ENCODE data around the gene B3GALNT2.
"Not testable (repeated sequence)": the region's sequence is repeated elsewhere in the genome, so short reads cannot be mapped to it uniquely, and the experiment has no call there.

B3GALNT2 gene

DNA sequence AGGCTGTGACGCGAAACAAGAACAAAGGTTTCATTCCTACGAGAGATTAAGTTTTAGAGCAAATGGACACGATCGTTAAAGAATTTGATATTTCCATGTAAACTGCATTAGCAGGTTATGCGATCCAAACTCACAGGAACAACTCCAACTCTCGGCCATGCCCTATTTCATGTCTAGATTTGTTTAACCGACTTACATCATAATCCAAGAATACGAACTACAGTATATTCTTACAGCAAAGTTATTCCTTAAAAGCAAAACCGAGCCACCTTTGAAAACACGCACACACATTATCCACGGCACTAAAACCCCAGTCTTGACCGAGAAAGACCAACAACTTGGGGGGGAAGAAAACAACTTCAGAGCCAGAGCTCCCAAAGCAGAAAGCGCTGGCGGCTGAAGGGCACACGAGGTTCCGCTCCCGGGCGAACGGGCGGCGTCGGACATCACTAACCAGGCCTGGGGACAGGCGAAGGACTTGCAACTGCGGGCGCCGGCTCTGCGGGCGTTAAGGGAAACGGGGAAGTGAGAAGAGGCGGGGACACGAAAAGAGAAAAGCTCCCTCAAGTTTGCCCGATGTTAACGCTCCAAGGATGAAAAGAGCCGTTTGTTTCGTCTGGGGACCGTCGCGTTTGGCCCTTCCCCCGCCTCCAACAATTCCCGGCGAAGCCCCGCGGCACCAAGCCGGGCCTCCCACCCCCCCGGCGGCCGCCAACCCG lies 690 bp downstream of the B3GALNT2 start:
- peak; percentile 5 for DNase-seq

DNA sequence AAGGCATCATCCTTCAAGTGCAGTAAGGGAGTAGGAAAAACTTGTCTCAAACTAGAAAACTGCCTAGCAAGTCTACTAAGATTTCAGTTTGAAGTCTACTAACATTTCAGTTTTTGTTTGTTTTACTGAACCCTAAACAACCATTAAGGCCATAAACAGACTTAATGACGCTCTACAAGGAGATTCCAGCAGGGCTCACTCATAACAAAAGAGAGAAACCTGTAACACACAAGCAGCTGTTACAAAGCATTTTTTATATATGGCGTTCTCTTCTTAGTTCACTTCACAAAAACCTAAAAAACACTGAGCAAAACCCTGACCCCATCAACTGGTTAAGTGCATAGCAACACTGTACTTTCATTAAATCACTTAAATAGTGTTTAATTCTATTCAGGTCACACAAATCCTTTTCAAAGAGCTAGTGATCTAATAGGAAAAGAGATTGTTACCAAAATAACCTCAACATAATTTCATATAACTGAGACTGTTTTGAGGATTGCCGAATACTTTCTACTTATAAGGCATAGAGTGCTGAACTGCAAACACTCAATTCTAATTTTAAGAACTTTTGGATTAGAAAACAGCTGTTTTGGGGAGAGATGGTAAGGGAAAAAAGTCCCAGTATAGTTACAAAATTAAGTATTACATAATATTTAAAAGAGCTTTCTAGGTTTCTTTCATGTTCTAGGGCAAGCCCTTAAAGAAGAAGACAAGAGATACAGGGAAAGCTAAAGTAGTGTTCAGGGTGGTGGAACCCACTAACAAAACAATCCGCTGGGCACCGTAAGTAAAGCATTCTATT lies 1.4 kb downstream of the B3GALNT2 start:
- no peak for DNase-seq

DNA sequence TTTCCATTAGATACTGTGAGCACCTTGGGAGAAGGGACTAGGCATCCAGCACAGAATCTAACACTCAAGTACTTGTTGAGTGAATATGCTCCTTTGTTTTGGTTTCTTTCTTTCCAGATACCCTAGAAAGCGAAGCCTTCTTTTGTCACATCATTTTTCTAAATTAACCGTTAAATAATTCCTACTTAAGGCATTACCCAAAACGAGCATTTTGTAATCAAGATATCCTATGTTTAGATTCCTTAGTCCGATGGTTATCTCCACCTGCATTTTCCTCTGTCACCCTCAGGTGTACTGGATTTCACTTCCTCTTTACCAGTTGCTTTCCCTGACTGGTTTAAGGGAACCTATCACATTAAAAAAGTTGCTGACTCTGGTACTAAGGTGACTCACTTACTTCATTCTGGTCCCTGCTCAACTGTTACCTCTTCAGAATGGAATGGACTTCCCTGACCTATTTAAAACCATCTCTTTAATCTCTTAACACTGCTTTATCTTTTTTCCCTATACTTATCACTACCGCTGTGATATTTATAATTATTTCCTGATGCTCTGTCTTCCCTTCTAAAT lies 3.2 kb downstream of the B3GALNT2 start:
- no peak for DNase-seq

DNA sequence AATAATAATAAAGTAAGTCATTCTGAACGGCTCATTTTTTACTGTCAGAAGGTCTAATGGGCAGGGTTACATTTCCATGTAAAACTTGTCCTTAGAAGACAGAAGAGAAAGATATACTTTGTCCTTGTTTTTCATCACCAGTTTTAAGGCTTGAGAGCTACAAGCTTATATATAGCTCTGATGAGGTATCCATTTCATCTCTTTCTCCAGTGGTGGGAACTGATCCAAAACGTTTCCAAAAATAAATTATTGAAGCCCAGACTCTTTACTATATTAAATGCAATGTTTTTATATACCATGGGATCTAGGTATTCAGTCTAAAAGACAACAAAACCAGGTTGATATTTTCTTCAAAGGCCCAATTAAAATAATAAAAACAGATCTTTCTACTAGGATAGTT lies 8.7 kb downstream of the B3GALNT2 start:
- DNase-seq = no peak

DNA sequence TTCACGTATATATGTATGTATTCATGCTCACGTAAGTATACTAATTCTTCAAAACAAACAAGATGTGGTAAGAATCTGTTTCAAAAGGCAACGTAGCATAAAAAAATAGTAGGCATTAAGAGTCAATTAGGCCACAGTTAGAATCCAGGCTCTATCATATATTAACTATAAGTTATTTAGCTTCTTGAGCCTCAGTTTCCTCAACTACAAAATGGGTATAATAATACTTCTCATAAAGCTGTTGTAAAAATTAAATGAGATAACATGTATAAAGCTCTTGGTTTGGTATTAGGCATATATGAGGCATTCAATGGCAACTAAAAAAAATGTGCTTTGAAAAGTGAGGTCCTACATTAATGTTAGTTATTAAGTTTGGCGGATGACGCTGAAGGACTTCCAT lies 9.2 kb downstream of the B3GALNT2 start:
- DNase-seq = no peak

DNA sequence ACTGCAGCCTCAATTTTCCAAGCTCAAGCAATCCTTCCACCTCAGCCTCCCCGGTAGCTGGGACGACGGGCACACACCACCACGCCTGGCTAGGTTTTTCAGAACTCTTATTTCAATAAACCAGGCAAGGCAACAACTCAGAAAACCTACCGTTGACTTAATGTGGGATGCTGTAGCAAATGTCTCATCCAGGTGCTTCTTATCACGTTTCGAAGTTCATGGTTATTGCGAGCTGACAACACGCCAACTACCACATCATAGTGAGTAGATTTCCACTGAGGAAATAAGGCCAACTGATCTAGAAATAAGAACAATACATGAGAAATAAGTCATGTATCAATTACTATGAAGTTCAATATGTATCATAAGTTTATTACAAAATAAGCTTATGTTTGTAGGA lies 9.7 kb downstream of the B3GALNT2 start:
- DNase-seq = no peak

DNA sequence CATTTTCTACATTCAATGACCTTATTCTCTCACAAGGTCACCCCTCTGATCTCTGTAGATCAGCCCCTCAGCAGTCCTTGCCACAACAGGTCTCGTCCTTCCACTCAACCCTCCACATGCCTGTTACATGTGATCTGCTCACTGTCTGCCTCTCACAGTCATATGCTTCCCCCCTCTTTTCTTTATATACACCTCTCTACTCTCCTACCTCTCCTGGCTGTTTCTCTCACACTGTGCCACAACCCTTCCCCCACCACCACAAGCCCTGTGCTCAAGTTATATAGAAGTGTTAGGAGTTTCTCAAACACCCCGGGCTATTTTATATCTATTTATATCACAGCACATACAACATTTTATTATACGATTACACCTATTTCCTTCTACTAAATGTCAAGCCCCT lies 12.6 kb downstream of the B3GALNT2 start:
- DNase-seq = no peak

DNA sequence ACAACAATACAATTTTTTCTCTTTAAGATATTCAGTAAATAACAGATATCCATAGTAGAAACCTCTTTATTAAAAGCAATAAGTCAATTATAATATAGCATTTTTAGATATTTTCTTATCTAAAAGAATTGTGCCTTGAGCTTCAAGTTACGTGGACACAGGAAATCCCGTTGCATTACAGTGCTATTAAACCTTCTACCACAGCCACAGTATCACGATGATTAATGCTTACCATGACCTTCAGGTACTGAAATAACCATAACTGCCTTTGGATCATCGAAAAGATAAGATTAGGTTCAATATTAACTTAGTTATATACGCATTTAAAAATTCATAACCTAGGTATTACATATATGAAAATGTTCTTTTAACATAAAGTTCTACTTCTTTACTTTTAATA lies 17.9 kb downstream of the B3GALNT2 start:
- no peak for DNase-seq

DNA sequence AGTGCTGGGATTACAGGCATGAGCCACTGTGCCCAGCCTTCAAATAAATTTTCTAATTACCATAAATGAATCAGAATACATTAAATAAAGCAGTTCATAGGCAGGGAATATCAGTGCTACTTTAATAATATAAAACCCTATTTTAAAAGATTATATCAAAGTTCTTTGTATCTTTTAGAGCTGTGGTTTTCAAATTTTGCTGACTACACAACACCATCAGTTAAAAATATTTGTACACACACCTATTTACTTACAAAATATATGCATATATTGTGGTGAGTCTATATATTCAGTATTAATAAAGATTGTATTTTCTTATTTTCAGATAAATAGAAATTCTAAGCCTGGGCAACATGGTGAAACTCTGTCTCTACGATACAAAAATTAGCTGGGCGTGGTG lies 18.7 kb downstream of the B3GALNT2 start:
- DNase-seq = no peak

DNA sequence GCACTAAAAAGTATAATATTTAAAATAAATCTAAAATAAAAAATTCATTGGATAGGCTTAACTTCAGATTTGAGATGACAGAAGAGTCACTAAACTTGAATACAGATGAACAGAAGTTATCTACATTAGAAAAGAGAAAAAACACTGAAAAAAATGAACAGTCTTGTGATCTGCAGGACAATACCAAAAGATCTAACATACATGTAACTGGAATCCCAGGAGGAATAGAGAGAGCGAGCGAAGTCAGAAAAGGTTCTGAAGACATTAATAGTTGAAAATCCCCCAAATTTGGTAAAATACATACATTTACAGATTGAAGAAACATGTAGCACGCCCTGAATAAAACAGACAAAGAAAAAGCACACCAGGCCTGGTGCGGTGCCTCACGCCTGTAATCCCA lies 21.2 kb downstream of the B3GALNT2 start:
- no peak for DNase-seq

DNA sequence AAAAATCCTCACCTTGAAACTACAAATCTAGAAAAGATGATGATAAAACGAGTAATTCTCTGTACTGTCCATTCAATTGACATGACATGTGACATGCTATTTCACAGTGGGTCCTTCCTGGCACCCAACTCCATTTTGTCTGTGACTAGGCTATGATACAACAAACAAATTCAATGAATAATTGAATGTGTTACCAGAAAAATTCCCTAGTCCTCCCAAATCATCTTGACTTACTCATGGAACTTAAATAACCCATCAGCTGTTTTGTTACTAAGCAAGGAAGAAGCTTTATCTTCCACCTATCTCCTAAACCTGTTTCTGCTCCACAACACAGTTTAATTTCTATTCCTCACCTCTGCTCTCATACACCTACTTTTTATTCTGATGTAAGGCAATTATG lies 30.4 kb downstream of the B3GALNT2 start:
- DNase-seq = no peak

DNA sequence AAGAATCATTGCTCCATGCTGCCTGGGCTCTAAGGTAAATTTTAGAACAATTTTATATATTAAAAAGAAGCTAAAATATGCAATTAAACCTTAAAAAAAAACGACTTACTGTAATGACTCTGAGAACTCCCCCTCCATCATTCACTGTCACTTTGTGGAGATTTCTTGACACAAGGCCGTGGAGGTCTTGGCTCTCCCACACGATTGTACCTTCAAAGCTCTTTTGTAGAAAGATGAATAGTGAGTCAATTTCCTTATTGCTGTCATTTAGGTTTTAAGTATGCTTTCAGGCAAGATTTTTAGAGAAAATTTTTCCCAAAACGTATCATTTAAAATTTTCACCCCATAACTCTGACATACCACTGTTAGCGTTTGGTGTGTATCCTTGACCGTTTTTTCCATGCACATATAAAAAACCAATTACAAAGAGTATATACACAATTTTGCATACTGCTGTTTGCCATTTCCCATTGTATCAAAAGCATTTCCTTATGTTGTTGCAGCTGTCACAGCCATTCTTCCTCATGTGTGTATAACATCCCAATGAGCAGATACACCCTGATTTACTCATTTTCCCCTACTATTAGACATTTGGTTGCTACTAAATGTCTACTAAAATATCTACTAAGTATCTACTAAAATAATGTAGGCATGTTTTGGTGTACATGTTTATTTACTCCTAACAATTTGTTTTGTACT lies 33.4 kb downstream of the B3GALNT2 start:
- no peak for DNase-seq

DNA sequence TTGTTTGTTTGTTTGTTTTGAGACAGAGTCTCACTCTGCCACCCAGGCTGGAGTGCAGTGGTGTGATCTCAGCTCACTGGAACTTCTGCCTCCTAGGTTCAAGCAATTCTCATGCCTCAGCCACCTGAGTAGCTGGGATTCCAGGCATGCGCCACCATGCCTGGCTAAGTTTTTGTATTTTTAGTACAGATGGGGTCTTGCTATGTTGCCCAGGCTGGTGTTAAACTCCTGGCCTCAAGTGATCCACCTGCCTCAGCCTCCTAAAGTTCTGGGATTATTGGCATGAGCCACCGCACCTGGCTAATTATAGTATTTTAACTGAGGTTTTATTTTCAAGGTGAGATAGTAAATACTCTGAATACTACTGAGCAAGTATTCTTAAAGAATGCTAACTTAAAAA lies 34.4 kb downstream of the B3GALNT2 start:
- not testable (repeated sequence) for DNase-seq

DNA sequence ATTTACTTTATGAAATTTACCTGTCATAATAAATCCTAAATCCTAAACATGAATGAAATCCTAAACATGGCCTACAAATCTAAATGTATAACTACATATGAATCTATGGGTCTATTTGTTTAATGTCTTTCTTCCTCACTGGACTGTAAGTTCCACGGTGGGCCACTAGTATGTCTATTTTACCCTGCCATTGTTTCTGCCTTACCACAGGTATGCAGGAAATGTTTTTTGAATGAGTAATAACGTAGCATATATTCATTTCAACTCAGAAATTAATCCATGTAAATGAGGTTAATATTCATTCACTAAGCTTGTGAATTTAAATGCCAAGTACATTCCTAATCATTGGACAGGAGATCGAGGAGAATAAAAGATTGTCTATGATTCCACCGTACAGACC lies 35.3 kb downstream of the B3GALNT2 start:
- DNase-seq = no peak

DNA sequence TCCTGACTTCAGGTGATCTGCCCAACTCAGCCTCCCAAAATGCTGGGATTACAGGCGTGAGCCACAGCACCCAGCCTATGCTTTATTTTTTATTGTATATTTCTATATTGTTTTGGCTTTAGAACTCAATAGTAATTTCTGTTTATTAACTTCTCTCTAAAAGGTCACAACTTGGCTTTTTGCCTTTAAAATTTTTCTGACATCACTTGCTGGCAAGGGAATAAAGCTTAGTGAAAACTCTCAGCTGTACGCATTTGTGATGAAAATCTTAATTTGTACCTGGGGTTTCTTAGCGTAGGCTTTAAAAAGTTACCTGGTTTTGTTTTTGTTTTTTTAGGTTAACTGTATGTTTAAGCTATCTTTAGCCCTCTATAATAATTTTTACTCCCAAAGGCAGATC lies 36.2 kb downstream of the B3GALNT2 start:
- no peak for DNase-seq

DNA sequence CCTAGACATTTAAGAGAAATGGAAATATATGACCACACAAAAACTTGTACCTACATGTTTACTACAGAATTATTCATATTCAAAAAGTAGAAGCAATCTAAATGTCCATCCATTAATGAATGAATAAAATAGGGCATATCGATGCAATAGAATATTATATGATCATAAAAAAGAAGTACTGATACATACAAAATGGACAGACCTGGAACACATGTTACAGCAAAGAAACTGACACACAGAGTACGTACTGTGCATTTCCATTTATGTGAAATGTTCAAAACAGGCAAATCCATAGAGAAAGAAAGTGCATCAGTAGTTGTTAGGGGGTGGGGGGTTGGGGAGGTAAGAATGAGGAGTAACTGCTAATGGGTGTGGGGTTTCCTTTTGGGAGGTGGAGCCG lies 39.2 kb downstream of the B3GALNT2 start:
- DNase-seq = no peak

DNA sequence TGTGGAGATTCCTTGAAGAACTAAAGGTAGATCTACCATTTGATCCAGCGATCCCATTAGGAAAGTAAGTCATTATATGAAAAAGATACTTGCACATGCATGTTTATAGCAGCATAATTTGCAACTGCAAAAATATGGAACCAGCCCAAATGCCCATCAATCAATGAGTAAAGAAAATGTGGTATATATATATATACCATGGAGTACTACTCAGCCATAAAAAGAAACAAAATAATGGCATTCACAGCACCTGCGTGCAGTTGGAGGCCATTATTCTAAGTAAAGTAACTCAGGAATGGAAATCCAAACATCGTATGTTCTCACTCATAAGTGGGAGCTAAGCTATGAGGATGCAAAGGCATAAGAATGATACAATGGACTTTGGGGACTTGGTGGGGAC lies 41.4 kb downstream of the B3GALNT2 start:
- DNase-seq = not testable (repeated sequence)

DNA sequence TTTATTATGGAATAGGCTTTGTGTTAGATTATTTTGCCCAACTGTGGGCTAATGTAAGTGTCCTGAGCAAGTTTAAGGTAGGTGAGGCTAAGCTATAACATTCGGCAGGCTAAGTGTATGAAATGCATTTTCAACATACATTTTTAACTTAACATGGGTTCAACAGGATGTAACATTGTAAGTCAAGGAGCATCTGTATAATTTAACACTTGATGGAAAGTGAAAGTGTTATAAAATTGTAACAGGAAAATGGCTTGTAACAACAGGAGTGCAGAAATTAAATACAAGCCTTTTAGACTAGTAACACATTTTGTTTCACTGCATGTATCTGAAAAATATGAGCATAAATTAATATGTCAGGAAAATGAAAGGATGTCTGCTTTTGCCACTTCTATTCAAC lies 42.3 kb downstream of the B3GALNT2 start:
- no peak for DNase-seq

DNA sequence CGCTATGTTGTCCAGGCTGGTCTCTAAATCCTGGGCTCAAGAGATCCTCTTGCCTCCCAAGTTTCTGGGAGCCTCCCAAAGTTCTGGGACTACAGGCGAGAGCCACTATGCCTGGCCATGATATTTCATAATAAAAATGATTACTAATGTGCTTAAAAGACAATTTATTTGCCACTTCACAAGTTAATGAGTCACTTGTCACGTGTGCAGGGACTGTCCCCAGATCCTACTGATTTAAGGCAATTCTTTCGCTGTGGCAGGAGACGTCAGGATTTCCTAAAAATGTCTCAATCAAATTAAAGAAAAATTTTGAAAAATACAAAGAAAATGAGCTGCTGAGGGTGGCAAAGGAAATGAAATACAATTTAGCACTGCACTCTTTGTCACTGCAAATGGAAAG lies 43.5 kb downstream of the B3GALNT2 start:
- no peak for DNase-seq

DNA sequence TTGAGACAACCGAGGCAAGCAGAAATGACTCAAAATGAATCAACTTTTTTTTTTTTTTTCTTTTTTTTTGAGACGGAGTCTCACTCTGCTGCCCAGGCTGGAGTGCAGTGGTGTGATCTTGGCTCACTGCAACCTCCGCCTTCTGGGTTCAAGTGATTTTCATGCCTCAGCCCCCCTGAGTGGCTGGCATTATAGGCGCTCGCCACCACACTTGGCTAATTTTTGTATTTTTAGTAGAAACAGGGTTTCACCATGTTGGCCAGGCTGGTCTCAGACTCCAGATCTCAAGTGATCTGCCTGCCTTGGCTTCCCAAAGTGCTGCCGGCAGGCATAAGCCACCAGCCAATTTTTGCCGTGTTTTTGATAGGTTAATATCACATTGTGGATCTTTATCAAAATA lies 46.4 kb downstream of the B3GALNT2 start:
- not testable (repeated sequence) for DNase-seq

DNA sequence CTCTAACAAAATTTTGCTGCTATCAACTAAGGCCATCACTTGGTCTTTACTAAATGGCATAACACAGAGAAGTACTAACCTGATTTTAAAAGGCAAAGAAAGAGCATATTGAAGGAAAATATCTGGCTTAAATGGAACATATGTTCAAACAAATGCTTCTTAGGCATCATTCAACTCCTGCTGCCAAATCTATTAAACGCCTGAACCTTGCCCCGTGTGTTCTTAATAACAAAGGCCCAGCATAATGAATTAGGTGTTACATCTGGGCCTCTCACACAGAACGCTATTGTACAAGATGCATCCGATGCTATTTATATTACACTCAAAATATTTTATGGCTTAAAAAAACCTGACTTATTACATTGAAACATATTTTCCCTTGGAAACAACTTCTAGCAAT lies 48.4 kb downstream of the B3GALNT2 start:
- no peak for DNase-seq

DNA sequence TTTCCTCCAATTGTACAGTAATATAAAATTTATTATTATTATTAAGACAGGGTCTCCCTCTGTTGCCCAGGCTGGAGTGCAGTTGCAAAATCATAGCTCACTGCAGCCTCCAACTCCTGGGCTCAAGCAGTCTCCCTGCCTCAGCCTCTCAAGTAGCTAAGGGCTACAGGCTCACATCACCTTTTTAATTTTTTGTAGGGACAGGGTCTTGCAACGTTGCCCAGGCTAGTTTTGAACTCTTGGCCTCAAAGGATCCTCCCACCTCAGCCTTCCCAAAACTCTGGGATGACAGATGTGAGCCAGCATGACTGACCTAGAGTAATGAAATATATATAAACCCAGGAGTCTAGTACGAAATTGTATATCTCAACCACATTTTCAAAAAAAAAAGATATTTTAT lies 49.2 kb downstream of the B3GALNT2 start:
- DNase-seq = no peak

DNA sequence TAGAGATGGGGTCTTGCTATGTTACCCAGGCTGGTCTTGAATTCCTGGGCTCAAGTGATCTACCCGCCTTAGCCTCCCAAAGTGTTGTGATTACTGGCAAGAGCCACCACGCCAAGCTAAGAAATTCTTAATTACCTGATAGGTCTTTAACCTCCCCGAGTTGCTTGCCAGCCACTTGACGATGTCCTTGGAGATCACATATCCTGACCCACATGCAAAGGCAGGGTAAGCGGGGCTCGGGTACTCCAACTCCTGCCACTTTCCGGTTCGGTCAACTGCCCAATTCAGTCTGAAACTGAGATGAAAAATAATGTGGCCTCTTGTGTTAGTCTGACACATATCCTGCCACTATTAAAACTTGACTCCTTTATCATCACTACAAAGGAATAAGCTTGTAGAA lies 50.2 kb downstream of the B3GALNT2 start:
- DNase-seq = no peak
